Pericardium fibroblast (primary cell): ENCODE data around the gene KRTAP10-10. TPM values are rescaled to one million over a fixed set of nuclear protein-coding genes. Genes with fewer than 3 reads are reported as not detected.

ENCODE experiments used
- total RNA-seq: library from RNA; depleted of rRNA; stranded (reverse); fragments of >200 nt; gene quantifications from 2 replicates; pipeline ENCODE4 v1.2.3, GENCODE V29; 2015

KRTAP10-10 gene, protein sequence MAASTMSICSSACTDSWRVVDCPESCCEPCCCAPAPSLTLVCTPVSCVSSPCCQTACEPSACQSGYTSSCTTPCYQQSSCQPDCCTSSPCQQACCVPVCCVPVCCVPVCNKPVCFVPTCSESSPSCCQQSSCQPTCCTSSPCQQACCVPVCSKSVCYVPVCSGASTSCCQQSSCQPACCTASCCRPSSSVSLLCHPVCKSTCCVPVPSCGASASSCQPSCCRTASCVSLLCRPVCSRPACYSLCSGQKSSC
- total RNA-seq = not detected in 2 replicates

DNA sequence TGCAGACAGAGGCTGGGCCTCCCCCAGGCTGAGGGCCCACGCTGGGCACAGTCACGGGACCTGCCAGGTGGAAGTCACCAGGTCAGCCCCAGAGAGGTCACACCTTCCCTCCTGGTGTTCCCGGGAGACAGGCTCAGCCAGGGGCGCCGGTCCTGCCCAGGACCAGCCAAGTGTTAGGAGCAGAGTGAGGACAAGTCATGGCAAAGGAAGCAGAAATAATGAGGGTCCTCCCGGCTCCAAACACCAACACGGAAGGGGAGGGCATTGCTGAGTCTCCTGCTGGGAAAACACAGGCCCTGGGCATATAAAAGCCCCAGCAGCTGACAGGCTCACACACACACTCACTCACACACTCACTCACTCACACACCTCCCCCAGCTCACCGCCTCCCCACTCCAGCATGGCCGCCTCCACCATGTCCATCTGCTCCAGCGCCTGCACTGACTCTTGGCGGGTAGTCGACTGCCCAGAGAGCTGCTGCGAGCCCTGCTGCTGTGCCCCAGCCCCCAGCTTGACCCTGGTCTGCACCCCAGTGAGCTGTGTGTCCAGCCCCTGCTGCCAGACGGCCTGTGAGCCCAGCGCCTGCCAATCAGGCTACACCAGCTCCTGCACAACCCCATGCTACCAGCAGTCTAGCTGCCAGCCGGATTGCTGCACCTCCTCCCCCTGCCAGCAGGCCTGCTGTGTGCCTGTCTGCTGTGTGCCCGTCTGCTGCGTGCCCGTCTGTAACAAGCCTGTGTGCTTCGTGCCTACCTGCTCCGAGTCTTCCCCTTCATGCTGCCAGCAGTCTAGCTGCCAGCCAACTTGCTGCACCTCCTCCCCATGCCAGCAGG, at the start of gene KRTAP10-10:
Gene KRTAP10-10 (plus strand): TSS at position 339 of the 833 bp plus-strand sequence. CDS start 62 bp downstream, at position 401.

DNA sequence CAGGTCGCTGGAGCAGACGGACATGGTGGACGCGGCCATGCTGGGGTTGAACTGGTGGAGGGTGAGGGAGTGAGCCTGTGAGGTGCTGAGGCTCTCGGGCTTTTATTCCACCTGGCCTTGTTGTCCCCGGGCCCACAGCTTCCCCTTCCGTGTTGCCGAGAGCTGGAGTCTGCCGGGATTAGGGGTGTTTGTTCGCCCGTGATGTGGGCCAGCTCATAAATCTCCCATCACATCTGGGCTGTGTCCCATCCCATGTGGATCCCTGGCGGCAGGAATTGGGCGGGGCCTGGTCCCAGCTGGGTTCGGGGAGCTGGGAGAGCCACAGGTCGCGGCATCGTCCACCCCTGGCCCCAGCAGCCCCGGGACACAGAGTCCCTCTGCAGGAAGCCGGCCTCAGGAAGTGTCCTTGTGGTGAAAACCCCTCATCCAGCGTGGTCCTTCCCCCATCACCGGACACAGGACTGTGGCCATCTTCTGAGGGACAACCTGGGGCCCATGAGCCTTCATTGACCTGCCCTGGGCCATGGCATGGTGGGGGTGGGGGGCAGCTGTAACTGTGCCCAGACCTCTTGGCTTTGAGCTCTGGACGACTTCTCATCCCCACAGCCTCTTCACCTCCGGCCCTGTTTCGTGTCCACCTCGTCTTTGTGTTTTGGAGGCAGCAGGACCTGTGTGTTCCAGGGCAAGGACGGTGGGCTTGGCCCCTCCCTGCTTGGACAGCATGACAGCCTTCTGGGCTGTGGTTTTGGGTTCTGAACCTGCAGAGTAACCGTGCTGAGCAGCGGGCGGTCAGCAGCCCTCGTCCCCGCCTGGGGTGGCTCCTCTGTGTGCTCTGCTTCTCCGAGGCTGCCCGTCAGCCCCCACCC, 44.5 kb upstream of the KRTAP10-10 start, which contains the start of gene KRTAP10-6:
Gene KRTAP10-6 (minus strand): TSS at position 60 of the 866 bp plus-strand sequence. CDS start 21 bp downstream, at position 39.

DNA sequence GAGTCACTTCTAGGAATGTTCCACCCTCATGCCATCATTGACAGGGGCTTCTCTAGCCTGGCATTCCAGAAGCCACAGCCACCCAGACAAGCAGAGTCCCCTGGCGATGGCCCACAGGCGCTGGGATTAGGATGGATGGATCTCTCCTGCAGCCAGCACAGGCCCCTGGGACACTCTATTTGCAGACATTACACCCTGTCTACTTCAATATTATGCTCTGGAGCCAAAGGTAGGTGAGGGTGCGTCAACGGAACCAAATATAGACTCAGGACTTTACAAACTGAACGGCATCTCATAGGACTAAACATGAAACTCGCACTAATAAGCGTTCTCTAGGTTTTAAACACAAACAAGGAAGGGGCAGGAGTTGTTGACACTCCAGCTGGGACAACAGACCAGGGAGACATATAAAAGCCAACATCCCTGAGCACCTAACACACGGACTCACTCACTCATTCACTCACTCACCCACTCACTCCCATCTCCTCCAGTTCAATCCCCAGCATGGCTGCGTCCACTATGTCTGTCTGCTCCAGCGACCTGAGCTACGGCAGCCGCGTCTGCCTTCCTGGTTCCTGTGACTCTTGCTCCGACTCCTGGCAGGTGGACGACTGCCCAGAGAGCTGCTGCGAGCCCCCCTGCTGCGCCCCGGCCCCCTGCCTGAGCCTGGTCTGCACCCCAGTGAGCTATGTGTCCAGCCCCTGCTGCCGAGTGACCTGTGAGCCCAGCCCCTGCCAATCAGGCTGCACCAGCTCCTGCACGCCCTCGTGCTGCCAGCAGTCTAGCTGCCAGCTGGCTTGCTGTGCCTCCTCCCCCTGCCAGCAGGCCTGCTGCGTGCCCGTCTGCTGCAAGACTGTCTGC, 36.8 kb upstream of the KRTAP10-10 start, which contains the start of gene KRTAP10-7:
Gene KRTAP10-7 (plus strand): TSS at position 480 of the 861 bp plus-strand sequence. CDS start 25 bp downstream, at position 505.

DNA sequence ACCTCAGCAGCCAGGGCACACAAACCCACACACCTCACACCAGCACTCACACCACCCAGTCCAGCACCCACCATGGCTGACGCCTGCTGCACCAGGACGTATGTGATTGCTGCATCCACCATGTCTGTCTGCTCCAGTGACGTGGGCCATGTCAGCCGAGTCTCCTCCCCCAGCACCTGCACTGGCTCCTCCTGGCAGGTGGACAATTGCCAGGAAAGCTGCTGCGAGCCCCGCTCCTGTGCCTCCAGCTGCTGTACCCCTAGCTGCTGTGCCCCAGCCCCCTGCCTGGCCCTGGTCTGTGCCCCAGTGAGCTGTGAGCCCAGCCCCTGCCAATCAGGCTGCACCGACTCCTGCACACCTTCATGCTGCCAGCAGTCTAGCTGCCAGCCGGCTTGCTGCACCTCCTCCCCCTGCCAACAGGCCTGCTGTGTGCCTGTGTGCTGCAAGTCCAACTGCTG, 25.1 kb upstream of the KRTAP10-10 start, which contains the start of gene KRTAP10-8:
Gene KRTAP10-8 (plus strand): TSS at position 51 of the 458 bp plus-strand sequence. CDS start 22 bp downstream, at position 73.

DNA sequence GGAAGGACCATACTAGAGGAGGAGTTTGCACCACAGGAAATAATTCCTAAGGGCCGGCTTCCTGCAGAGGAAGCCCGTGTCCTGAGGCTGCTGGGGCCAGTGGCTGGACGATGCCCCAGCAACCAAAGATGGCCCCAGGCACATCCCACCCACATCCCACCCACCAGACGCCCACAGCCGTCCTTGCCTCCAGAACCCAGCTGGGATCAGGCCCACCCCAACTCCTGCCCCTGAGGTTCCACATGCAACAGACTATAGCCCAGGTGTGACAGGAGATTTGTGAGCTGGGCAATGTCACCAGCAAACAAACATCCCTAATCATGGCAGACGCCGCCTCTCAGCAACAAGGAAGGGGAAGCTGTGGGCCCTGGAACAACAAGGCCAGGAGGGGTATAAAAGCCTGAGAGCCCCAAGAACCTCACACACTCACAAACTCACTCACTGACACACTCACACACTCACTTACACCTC, 10.4 kb upstream of the KRTAP10-10 start, which contains the start of gene KRTAP10-9:
Gene KRTAP10-9 (plus strand): TSS at position 421 of the 471 bp plus-strand sequence. CDS start 79 bp downstream, outside the sequence.

DNA sequence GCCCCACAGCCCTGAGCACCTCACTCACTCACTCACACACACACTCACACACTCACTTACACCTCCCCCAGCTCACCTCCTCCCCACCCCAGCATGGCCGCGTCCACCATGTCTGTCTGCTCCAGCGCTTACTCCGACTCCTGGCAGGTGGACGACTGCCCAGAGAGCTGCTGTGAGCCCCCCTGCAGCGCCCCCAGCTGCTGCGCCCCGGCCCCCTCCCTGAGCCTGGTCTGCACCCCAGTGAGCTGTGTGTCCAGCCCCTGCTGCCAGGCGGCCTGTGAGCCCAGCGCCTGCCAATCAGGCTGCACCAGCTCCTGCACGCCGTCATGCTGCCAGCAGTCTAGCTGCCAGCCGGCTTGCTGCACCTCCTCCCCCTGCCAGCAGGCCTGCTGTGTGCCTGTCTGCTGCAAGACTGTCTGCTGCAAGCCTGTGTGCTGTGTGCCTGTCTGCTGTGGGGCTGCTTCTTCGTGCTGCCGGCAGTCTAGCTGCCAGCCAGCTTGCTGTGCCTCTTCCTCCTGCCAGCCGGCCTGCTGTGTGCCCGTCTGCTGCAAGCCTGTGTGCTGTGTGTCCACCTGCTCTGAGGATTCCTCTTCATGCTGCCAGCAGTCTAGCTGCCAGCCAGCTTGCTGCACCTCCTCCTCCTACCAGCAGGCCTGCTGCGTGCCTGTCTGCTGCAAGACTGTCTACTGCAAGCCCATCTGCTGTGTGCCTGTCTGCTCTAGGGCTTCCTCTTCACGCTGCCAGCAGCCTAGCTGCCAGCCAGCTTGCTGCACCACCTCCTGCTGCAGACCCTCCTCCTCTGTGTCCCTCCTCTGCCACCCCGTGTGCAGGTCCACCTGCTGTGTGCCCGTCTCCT, 9.4 kb downstream of the KRTAP10-10 start, which contains the start of gene KRTAP10-11:
Gene KRTAP10-11 (plus strand): TSS at position 49 of the 856 bp plus-strand sequence. CDS start 45 bp downstream, at position 94.

DNA sequence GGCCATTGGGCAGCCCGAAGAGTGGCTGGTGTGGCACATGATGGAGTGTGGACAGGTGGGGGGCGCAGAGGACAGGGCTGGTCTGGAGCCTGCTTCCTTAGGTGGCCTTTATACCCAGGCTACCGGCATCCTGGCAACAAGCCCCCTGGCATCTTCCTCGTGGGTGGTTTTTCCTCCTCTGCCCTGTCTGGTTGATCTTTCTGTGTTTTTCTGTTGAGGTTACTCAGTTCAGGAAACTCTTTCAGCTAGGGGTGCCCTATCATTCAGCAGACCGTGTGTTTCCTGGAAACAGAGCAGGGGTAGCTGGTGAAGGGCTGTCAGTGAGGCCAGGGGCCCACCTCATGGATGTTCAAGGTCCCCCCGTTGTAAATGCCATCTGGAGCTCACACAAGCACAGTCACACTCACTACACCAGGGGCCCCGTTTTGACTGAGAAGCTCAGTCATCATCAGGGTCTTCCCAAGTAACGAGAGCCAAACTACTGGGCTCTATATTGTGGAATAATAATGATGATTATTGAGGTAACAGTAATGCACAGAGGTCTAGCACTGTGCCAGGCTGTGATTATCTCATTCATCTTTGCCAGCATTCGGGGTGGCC, 17.5 kb downstream of the KRTAP10-10 start, which contains the start of gene KRTAP12-4:
Gene KRTAP12-4 (minus strand): TSS at position 84 of the 600 bp plus-strand sequence. CDS start 45 bp downstream, at position 39.

DNA sequence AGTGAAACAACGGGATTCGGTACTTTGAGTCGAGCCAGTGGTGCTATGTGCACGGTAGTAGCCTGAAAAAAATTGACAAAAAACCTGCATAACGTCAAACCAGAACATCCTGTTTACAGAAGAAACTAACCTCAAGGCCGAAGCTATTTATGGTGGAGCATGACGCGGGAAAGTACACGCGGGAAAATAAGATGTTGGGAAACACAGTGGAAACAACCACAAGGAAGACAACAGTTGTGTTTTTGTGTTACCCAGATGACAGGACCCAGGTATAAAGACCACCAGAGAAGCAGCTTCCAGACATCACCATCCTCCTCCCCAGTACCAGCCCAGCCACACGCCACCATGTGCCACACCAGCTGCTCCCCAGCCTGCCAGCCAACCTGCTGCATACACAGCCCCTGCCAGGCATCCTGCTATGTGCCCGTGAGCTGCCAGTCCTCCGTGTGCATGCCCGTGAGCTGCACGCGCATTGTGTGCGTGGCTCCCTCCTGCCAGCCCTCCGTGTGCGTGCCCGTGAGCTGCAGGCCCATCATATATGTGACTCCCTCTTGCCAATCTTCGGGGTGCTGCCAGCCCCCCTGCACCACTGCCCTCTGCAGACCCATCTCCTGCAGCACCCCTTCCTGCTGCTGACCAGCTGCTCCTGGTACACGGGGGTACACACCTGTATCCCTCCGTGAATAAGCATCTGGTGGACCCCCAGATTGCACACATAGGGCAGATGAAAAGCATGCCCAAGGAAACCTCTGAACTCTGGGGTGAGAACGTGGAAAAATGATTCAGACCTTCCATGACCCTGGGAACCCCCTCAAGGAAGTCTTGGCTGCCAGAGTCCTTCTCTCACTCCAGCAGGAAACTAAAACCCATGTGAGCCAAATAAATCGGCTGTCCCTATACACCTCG, 20.7 kb downstream of the KRTAP10-10 start, which contains the start of gene KRTAP12-3:
Gene KRTAP12-3 (plus strand): TSS at position 298 of the 906 bp plus-strand sequence. CDS start 48 bp downstream, at position 346.

DNA sequence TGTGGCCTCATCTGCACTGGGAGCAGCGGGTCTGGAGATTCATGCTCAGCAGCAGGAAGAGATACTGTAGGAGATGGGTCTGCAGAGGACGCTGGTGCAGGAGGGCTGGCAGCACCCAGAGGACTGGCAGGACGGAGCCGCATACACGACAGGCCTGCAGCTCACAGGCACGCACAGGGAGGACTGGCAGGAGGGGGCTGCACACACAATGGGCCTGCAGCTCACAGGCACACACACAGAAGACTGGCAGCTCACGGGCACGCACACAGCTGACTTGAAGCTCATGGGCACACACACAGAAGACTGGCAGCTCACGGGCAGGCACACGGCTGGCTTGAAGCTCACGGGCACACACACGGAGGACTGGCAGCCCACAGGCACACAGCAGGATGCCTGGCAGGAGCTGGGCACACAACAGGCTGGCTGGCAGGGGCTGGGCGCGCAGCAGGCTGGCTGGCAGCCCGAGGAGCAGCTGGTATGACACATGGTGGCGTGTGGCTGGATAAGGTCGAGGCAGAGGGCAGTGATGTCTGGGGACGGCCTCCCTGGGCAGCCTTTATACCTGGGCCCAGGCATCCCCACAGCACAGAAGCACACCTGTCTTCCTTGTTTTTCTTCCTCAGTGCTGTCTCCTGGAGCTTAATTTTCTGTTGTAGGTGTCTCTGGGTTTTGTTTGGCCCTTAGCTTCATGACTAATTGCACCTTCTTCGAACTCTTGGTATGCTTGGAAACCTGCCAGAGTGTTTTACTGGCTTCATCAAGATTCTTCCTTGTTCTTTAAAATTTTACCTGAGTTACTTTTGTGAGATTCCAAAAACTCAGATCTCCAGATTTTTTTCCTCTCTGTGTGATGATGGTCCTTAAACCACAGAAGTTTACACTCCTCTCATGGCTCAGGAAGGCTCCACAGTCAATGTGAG, 29.5 kb downstream of the KRTAP10-10 start, which contains the start of gene KRTAP12-2:
Gene KRTAP12-2 (minus strand): TSS at position 527 of the 920 bp plus-strand sequence. CDS start 41 bp downstream, at position 486.

DNA sequence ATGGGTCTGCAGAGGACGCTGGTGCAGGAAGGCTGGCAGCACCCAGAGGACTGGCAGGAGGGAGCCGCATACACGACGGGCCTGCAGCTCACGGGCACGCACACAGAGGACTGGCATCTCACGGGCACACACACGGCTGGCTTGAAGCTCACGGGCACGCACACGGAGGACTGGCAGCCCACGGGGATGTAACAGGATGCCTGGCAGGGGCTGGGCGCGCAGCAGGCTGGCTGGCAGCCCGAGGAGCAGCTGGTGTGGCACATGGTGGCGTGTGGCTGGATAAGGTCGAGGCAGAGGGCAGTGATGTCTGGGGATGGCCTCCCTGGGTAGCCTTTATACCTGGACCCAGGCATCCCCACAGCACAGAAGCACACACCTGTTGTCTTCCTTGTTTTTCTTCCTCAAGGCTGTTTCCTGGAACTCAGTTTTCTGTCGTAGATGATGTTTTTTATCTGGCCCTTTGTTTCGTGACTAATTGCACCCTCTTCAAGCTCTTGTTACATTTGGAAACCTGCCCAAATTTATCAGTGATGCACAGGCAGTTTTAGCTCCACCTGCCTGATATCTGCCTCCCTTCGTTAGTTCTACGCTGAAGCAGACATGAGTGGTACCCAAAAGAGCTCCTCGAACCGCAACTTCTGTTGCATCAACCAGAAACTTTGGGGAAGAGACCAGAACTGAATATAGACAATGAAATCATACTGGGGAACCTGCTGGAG, 44.9 kb downstream of the KRTAP10-10 start, which contains the start of gene KRTAP12-1:
Gene KRTAP12-1 (minus strand): TSS at position 303 of the 719 bp plus-strand sequence. CDS start 40 bp downstream, at position 263.

Other genes starting within 250 kb of the KRTAP10-10 start
- gene LRRC3, start 181.8 kb upstream of the KRTAP10-10 start, total RNA-seq = 3.0 and 3.5 TPM in 2 replicates
- not detected in 2 replicates for gene KRTAP10-1, start 97.2 kb upstream of the KRTAP10-10 start, total RNA-seq
- gene KRTAP10-2, start 85.9 kb upstream of the KRTAP10-10 start, total RNA-seq = not detected in 2 replicates
- gene KRTAP10-3, start 78.6 kb upstream of the KRTAP10-10 start, total RNA-seq = not detected in 2 replicates
- not detected in 2 replicates for gene KRTAP10-4, start 63.6 kb upstream of the KRTAP10-10 start, total RNA-seq
- gene KRTAP10-5, start 56.8 kb upstream of the KRTAP10-10 start, total RNA-seq = not detected in 2 replicates
- not detected in 2 replicates for gene KRTAP10-6, start 44.9 kb upstream of the KRTAP10-10 start, total RNA-seq
- gene KRTAP10-7, start 36.8 kb upstream of the KRTAP10-10 start, total RNA-seq = not detected in 2 replicates
- not detected in 2 replicates for gene KRTAP10-8, start 25.3 kb upstream of the KRTAP10-10 start, total RNA-seq
- not detected in 2 replicates for gene KRTAP10-9, start 10.3 kb upstream of the KRTAP10-10 start, total RNA-seq
- not detected in 2 replicates for gene KRTAP10-11, start 9.1 kb downstream of the KRTAP10-10 start, total RNA-seq
- gene KRTAP12-4, start 17.3 kb downstream of the KRTAP10-10 start, total RNA-seq = not detected in 2 replicates
- gene KRTAP12-3, start 20.6 kb downstream of the KRTAP10-10 start, total RNA-seq = not detected in 2 replicates
- gene KRTAP12-2, start 29.6 kb downstream of the KRTAP10-10 start, total RNA-seq = not detected in 2 replicates
- gene KRTAP12-1, start 44.8 kb downstream of the KRTAP10-10 start, total RNA-seq = not detected in 2 replicates
- not detected in 2 replicates for gene KRTAP10-12, start 59.8 kb downstream of the KRTAP10-10 start, total RNA-seq
- not detected in 2 replicates for gene TSPEAR, start 74.2 kb downstream of the KRTAP10-10 start, total RNA-seq
- 35.5 and 37.3 TPM in 2 replicates for gene UBE2G2, start 164.5 kb downstream of the KRTAP10-10 start, total RNA-seq
- gene SUMO3, start 180.7 kb downstream of the KRTAP10-10 start, total RNA-seq = 54.7 and 66.2 TPM in 2 replicates
- 276 and 321 TPM in 2 replicates for gene PTTG1IP, start 236.3 kb downstream of the KRTAP10-10 start, total RNA-seq